GM19099 (cell line): Measurements from ENCODE around the gene PTPRG.

Experiments
- POLR2A ChIP-seq: IDR thresholded peaks from 3 replicates; pipeline ENCODE4 v1.6.1; 2011; ENCODE audit warnings: low read depth; ENCODE audit not compliant: insufficient read length; ENCODE audit errors: extremely low read depth

The PTPRG gene

DNA sequence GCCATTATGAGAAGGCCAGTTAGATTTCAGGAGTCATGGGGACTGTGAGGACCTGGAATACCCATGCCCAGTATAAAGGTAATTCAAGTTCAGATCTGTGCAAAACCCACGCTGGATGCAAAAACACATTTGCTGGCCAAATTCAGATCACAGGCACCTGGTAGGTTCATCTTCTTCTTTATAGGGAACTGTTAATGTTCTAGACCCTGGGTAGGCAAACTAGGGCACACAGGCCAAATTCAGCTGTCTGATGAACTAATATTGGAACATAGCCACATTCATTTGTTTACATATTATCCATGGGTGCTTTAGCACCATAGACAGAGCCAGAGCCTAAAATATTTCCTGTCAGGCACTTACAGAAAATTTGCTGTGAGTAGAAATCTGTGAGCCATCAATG is 241.4 kb downstream of the PTPRG start:
- TF ChIP-seq POLR2A, result no peak

DNA sequence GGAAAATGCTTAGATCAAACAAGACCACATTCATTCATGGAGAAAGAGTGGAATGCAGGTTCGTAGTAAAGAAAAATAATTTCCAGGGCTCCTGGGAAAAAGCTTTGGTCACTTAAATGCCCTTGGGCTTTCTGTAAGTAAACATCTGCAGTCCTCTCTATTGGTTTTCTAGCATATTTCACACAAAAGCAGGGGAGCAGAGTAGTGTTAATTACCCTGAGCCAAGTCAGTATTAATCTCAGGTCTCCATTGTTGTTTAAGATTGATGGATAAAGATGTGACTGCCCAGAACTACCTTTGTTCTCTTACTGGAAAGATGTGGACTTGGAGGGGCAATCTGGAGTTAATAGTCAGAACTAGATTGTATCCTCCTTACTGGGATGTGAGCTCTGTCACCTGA is 242.6 kb downstream of the PTPRG start:
- TF ChIP-seq POLR2A, result no peak

GRCh38 chr3:61804782-61805181 is 243.4 kb downstream of the PTPRG start:
- no peak for TF ChIP-seq POLR2A

GRCh38 chr3:61805510-61806080 is 244.2 kb downstream of the PTPRG start:
- no peak for TF ChIP-seq POLR2A

GRCh38 chr3:61806810-61807209 is 245.4 kb downstream of the PTPRG start:
- TF ChIP-seq POLR2A, result no peak

GRCh38 chr3:61807865-61808276 is 246.5 kb downstream of the PTPRG start:
- TF ChIP-seq POLR2A, result no peak

GRCh38 chr3:61808526-61808925 is 247.2 kb downstream of the PTPRG start:
- TF ChIP-seq POLR2A, result no peak

DNA sequence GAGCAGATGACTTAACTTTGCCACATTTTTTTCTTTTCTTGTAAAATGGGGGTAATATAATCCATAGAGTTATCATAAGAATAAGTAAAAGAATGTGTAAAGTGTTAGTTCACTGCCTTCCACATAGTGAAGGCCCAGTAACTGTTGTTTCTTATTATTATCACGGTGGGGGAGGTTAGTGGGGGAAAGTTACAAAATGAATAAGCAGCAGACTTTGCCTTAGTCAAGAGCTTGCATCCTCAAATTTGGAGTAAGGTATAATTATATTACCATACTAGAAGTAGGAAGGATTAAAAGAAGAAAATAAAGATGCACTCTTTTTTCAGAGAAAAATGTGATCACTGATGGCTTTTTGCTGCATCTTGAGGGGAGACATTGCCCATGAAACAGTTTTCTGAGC is 247.6 kb downstream of the PTPRG start:
- no peak for TF ChIP-seq POLR2A

DNA sequence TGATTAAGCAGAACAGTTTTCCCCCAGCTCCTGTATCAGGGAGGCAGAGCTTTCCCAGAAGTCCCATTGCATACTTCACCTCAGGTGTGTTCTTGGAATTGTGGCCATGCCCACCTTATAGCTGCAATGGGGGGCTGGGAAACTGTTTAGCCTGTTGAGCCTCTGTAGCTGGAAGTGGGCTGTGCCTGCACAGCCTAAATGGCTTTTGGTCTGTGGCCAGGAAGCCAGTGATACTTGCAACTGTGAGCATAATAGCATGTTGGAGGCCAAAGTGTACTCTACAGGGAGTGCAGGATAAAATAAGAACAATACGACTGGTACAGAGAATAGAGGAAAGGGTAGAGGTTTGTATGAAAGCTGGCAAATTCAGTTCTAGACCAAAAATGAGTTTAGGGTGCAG is 248.5 kb downstream of the PTPRG start:
- TF ChIP-seq POLR2A, result no peak

- TF ChIP-seq POLR2A, result no peak
Measured at GRCh38 chr3:61810953-61811497, 249.7 kb downstream of the PTPRG start.

- no peak for TF ChIP-seq POLR2A
Measured at GRCh38 chr3:61811652-61812051, 250.3 kb downstream of the PTPRG start.

- no peak for TF ChIP-seq POLR2A
Measured at GRCh38 chr3:61812085-61812484, 250.7 kb downstream of the PTPRG start.

DNA sequence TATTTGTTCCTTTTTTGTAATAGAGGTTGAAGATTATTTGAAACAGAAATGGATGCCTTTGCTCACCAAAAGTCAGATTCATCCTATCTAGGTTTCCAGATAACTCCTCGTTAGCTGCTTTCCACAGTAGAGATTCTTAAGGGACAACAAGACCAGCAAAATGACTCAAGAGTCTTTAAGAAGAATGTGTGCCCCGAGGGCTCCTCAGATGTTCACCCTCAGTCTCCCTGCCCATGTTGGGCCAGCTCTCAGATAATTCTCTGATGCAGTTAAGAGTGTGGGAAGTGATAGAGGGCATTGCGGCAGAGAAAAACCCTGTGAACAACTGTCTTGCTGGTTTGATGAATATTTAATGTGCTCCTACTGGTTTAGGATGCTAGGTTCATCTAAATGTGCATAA is 251.1 kb downstream of the PTPRG start:
- TF ChIP-seq POLR2A, result no peak

GRCh38 chr3:61813636-61814035 is 252.3 kb downstream of the PTPRG start:
- no peak for TF ChIP-seq POLR2A

DNA sequence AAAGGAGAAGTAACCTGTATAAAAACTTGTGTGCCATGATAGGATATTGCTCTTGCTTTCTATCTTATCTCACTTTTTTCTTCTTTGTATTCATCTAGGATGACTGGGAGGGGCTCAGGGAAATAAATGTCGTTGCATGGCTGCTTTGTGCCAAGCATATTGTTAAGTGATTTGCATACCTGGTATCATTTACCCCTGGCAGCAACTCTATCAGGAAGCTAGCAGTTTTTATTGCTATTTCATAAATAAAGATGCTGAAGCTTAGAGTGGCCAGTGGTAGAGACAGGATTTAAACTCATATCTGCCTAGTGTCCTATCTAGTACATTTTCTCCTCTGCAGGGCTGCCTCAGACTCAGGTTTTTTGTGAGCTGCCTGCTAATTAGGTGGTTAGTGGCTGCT is 253.3 kb downstream of the PTPRG start:
- TF ChIP-seq POLR2A, result no peak

- no peak for TF ChIP-seq POLR2A
Measured at GRCh38 chr3:61819861-61820260, 258.5 kb downstream of the PTPRG start.
